Nephron (organoid): ENCODE data around the gene ORAI2.

Experiments
- H3K27ac Mint-ChIP-seq, 3 experiments: 2 replicates each; pipeline ENCODE4 v1.8.0; 2020; ENCODE audit warnings: mixed read lengths in 3 of 3, mild to moderate bottlenecking in 2 of 3, moderate library complexity in 1 of 3
- H3K27me3 Mint-ChIP-seq: 2 replicates; pipeline ENCODE4 v1.8.0; 2021; ENCODE audit warnings: low read depth, mild to moderate bottlenecking, moderate library complexity, mixed read lengths
- H3K36me3 Mint-ChIP-seq: 2 replicates; pipeline ENCODE4 v1.8.0; 2020; ENCODE audit warnings: low read depth, mixed read lengths
- H3K4me1 Mint-ChIP-seq: 2 replicates; pipeline ENCODE4 v1.8.0; 2020; ENCODE audit warnings: mixed read lengths
- H3K4me3 Mint-ChIP-seq, 3 experiments: 2 replicates each; pipeline ENCODE4 v1.8.0; 2020; ENCODE audit warnings: mild to moderate bottlenecking in 3 of 3, mixed read lengths in 3 of 3, moderate library complexity in 2 of 3
- H3K9me3 Mint-ChIP-seq: 2 replicates; pipeline ENCODE4 v1.8.0; 2020; ENCODE audit warnings: mixed read lengths
- TF ChIP-seq, protein P1 (sequence below), 3 experiments: fragments of 200-600 bp; sonication (generic); IDR thresholded peaks; one replicate each; pipeline ENCODE4 v1.5.0; 2021; ENCODE audit warnings: antibody characterized with exemption in 3 of 3; ENCODE audit not compliant: unreplicated experiment in 3 of 3

The ORAI2 gene

DNA sequence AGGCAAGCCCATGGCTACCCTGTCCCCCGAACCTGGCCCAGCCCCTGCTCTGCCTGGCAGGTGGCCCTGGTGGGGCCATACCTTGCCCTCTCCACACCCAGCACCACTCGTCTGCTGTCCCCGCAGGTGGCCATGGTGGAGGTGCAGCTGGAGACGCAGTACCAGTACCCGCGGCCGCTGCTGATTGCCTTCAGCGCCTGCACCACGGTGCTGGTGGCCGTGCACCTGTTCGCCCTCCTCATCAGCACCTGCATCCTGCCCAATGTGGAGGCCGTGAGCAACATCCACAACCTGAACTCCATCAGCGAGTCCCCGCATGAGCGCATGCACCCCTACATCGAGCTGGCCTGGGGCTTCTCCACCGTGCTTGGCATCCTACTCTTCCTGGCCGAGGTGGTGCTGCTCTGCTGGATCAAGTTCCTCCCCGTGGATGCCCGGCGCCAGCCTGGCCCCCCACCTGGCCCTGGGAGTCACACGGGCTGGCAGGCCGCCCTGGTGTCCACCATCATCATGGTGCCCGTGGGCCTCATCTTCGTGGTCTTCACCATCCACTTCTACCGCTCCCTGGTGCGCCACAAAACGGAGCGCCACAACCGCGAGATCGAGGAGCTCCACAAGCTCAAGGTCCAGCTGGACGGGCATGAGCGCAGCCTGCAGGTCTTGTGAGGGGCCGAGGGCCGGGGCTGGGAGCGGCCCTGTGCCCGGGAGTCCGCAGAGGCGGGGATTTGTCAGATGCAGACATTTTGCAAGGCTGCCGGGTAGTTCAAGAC, 13.2 kb downstream of the ORAI2 start:
- Mint-ChIP-seq H3K27me3 (no peaks in the 10 kb centered on the region), H3K36me3 (peaks cover 12% of the 10 kb centered on the region)

GRCh38 chr7:102447311-102447710, 13.9 kb downstream of the ORAI2 start:
- no peaks in the 10 kb centered on the region for H3K9me3 Mint-ChIP-seq
- no peak overlapping the region for H3K27ac Mint-ChIP-seq
- no peaks in the 10 kb centered on the region for H3K27me3 Mint-ChIP-seq
- no peaks in the 10 kb centered on the region for H3K4me1 Mint-ChIP-seq
- no peak overlapping the region for H3K4me3 Mint-ChIP-seq
- peaks cover 7% of the 10 kb centered on the region for H3K36me3 Mint-ChIP-seq
- TF ChIP-seq, protein P1, sequence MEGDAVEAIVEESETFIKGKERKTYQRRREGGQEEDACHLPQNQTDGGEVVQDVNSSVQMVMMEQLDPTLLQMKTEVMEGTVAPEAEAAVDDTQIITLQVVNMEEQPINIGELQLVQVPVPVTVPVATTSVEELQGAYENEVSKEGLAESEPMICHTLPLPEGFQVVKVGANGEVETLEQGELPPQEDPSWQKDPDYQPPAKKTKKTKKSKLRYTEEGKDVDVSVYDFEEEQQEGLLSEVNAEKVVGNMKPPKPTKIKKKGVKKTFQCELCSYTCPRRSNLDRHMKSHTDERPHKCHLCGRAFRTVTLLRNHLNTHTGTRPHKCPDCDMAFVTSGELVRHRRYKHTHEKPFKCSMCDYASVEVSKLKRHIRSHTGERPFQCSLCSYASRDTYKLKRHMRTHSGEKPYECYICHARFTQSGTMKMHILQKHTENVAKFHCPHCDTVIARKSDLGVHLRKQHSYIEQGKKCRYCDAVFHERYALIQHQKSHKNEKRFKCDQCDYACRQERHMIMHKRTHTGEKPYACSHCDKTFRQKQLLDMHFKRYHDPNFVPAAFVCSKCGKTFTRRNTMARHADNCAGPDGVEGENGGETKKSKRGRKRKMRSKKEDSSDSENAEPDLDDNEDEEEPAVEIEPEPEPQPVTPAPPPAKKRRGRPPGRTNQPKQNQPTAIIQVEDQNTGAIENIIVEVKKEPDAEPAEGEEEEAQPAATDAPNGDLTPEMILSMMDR (IDR thresholded peaks at IDR 0.05; ENCODE audit: unreplicated experiment in 3 of 3), result no peak

More for the DNA sequence above, 13.2 kb downstream of the ORAI2 start:
- TF ChIP-seq, protein P1 (IDR thresholded peaks at IDR 0.05; ENCODE audit: unreplicated experiment in 3 of 3), result no peak
- H3K4me3 Mint-ChIP-seq, result no peak overlapping the region
- H3K9me3 Mint-ChIP-seq, result no peaks in the 10 kb centered on the region
- H3K27ac Mint-ChIP-seq, result no peak overlapping the region
- H3K4me1 Mint-ChIP-seq, result peaks cover 4% of the 10 kb centered on the region

DNA sequence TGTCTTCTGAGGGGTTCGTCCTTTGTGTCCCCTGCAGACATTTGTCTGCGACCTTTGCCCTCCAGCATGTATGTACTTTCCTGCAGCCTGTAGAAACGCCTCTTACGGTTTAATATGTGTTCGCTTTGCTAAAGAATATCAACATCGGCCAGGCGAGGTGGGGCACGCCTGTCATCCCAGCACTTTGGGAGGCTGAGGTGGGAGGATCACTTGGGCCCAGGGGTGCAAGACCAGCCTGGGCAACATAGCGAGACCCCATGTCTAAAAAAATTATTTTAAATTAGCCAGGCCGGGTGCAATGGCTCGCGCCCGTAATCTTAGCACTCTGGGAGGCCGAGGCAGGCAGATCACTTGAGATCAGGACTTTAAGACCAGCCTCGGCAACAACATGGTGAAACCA, 15.8 kb downstream of the ORAI2 start:
- H3K4me1 Mint-ChIP-seq, result no peaks in the 10 kb centered on the region
- H3K27ac Mint-ChIP-seq, result no peak overlapping the region
- TF ChIP-seq, protein P1 (IDR thresholded peaks at IDR 0.05; ENCODE audit: unreplicated experiment in 3 of 3), result no peak
- H3K36me3 Mint-ChIP-seq, result peaks cover 7% of the 10 kb centered on the region
- no peaks in the 10 kb centered on the region for H3K9me3 Mint-ChIP-seq
- H3K4me3 Mint-ChIP-seq, result no peak overlapping the region
- no peaks in the 10 kb centered on the region for H3K27me3 Mint-ChIP-seq

GRCh38 chr7:102450242-102450641, 16.9 kb downstream of the ORAI2 start:
- no peaks in the 10 kb centered on the region for H3K9me3 Mint-ChIP-seq

DNA sequence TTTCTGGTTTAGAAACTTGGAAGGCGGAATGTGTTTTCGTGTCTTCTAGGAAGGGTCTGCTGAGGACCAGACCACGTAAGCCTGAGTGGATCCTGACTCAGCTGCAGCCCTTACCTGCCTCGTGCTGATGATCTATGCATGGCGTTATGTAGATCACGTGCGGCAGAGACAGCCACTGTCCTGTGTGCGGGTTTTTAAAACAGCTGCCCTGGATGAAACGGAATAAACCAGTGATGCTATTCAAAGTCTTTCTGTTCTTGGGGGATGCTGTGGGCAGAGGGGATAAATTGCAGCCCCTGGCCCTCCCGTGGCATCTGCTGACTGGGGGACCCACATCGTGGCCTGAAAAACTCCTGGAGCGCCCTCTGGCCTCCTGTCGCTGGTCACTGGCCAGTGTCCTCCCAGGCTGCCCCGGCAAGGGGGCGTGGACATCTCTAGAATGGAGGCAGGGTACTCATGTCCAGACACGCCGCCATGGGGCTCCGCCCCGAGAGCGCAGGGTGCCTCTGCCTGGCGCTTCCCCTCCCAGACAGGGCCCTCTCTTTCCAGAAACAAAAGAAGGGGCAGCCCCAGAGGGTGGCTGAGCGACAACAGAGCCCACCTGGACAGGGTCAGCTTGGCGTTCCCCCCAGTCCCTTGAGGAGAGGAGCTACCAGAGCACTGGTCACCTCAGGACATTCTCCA, 18.1 kb downstream of the ORAI2 start:
- Mint-ChIP-seq H3K36me3 (peaks cover 5% of the 10 kb centered on the region), H3K4me1 (no peaks in the 10 kb centered on the region), H3K9me3 (no peaks in the 10 kb centered on the region), H3K27ac (no peak overlapping the region), H3K4me3 (no peak overlapping the region), H3K27me3 (no peaks in the 10 kb centered on the region)
- TF ChIP-seq, protein P1 (IDR thresholded peaks at IDR 0.05; ENCODE audit: unreplicated experiment in 3 of 3), result no peak

More at GRCh38 chr7:102450242-102450641, 16.9 kb downstream of the ORAI2 start:
- no peak overlapping the region for H3K4me3 Mint-ChIP-seq
- TF ChIP-seq, protein P1 (IDR thresholded peaks at IDR 0.05; ENCODE audit: unreplicated experiment in 3 of 3), result no peak
- no peaks in the 10 kb centered on the region for H3K4me1 Mint-ChIP-seq
- H3K27me3 Mint-ChIP-seq, result no peaks in the 10 kb centered on the region
- H3K36me3 Mint-ChIP-seq, result peaks cover 3% of the 10 kb centered on the region
- no peak overlapping the region for H3K27ac Mint-ChIP-seq
